K562 (cell line): Measurements from ENCODE around the gene MGAT4B. TPM values are rescaled to one million over a fixed set of nuclear protein-coding genes. Genes with fewer than 3 reads are reported as not detected.

Experiments
- ATAC-seq: fragments of 200-7000 bp; cut with Tn5 transposase; 3 replicates; pipeline ENCODE4 v1.9.1; 2020; ENCODE audit warnings: moderate library complexity
- BruUV-seq: library from RNA; stranded (reverse); fragments of 400-500 nt; replicated peaks from 2 replicates; lab custom pipeline; 2021; lab: Mats Ljungman, UMichigan
- CTCF ChIA-PET: fragments of 300-600 bp; formaldehyde crosslinking; extraction: SDS; loops from one replicate; lab custom pipeline; 2021; ENCODE audit warnings: low intra/inter-chr PET ratio; lab: Yijun Ruan, JAX
- POLR2A ChIA-PET: fragments of 300-600, 350-650 bp; sonication (Branson Sonifier 250); formaldehyde crosslinking; extraction: SDS; loops from one replicate; lab custom pipeline; 2021; ENCODE audit warnings: antibody characterized with exemption, inconsistent platforms; lab: Yijun Ruan, JAX
- DNase-seq, 4 experiments: peaks; one replicate each; pipeline versions ENCODE4 v3.0.0 to v3.0.0-alpha.2; 2011 to 2018; ENCODE audit warnings: low spot score in 3 of 4, mixed read lengths in 3 of 4; ENCODE audit errors: extremely low read depth in 1 of 4
- FAIRE-seq: peaks from 2 replicates; lab custom pipeline; 2011; peaks lifted over from hg19 to GRCh38; lab: Jason Lieb, UNC
- H2AFZ ChIP-seq: 2 replicates; pipeline ENCODE4 v1.6.0; 2011; ENCODE audit warnings: low read depth, low read length, control low read depth, inconsistent platforms
- H3K27ac ChIP-seq: fragments of 200-600 bp; 3 replicates; pipeline ENCODE4 v1.8.0; 2011; ENCODE audit warnings: low read depth, mild to moderate bottlenecking, control low read depth, inconsistent platforms, low read length, moderate library complexity, mixed read lengths; ENCODE audit errors: extremely low read depth
- H3K27me3 ChIP-seq, 2 experiments: fragments of 300-600 bp in 1 of 2; 2 replicates in 1 of 2; 3 replicates in 1 of 2; pipeline versions ENCODE4 v1.6.0 to v1.8.0; 2011; ENCODE audit warnings: inconsistent platforms in 2 of 2, low read length in 2 of 2, mild to moderate bottlenecking in 1 of 2, mixed read lengths in 1 of 2, moderate library complexity in 1 of 2; ENCODE audit not compliant: control insufficient read depth in 2 of 2, insufficient read depth in 2 of 2
- H3K36me3 ChIP-seq: fragments of 300-600 bp; 3 replicates; pipeline ENCODE4 v1.8.0; 2011; ENCODE audit warnings: mild to moderate bottlenecking, low read length, inconsistent platforms; ENCODE audit not compliant: control insufficient read depth, insufficient read depth
- H3K4me1 ChIP-seq, 2 experiments: fragments of 200-600 bp in 1 of 2; replicated peaks in 1 of 2; 2 replicates in 1 of 2; 3 replicates in 1 of 2; pipeline versions ENCODE4 v1.5.1 to v1.8.0; 2011; ENCODE audit warnings: inconsistent platforms in 2 of 2, low read length in 2 of 2, mild to moderate bottlenecking in 1 of 2, mixed read lengths in 1 of 2, moderate library complexity in 1 of 2; ENCODE audit not compliant: control insufficient read depth in 2 of 2, insufficient read depth in 2 of 2
- H3K4me2 ChIP-seq: 2 replicates; pipeline ENCODE4 v1.6.1; 2011; ENCODE audit warnings: low read length, control low read depth, inconsistent platforms, mixed read lengths; ENCODE audit not compliant: insufficient read depth
- H3K4me3 ChIP-seq: fragments of 200-600 bp; sonication (generic), shearing (Covaris generic); 2 replicates; pipeline ENCODE4 v1.5.1; 2016; ENCODE audit warnings: control low read depth, inconsistent platforms
- H3K79me2 ChIP-seq: fragments of 200-600 bp; 3 replicates; pipeline ENCODE4 v1.8.0; 2011; ENCODE audit warnings: low read length, inconsistent platforms; ENCODE audit not compliant: control insufficient read depth, insufficient read depth
- H3K9ac ChIP-seq, 2 experiments: 2 replicates each; pipeline versions ENCODE4 v1.6.0 to v1.6.1; 2011; ENCODE audit warnings: low read depth in 2 of 2, low read length in 2 of 2, control low read depth in 1 of 2, inconsistent platforms in 1 of 2, mild to moderate bottlenecking in 1 of 2, mixed read lengths in 1 of 2; ENCODE audit not compliant: insufficient read depth in 1 of 2
- H3K9me1 ChIP-seq: one replicate; pipeline ENCODE4 v1.6.0; 2011; ENCODE audit warnings: inconsistent platforms, mild to moderate bottlenecking, low read length, moderate library complexity; ENCODE audit not compliant: control insufficient read depth, insufficient read depth
- H3K9me3 ChIP-seq: replicated peaks from 2 replicates; pipeline ENCODE4 v1.5.1; 2011; ENCODE audit warnings: low read depth, low read length, inconsistent platforms; ENCODE audit not compliant: control insufficient read depth, insufficient read depth
- H4K20me1 ChIP-seq: replicated peaks from 2 replicates; pipeline ENCODE4 v1.6.1; 2011; ENCODE audit warnings: low read length, inconsistent platforms, mixed read lengths; ENCODE audit not compliant: control insufficient read depth, insufficient read depth
- ETV6 ChIP-seq, 3 experiments: fragments of 150-350 bp in 1 of 3; sonication (generic) in 1 of 3; formaldehyde crosslinking in 1 of 3; IDR thresholded peaks; 2 replicates each; pipeline versions ENCODE4 v1.6.1 to v1.8.0; 2014 to 2022; ENCODE audit warnings: borderline replicate concordance in 2 of 3, low read depth in 2 of 3, antibody characterized with exemption in 1 of 3, low read length in 1 of 3, mild to moderate bottlenecking in 1 of 3, missing genetic modification reagents in 1 of 3
- FIP1L1 ChIP-seq: fragments of 200-400 bp; formaldehyde crosslinking; IDR thresholded peaks from 2 replicates; pipeline ENCODE4 v1.6.1; 2018; ENCODE audit warnings: mild to moderate bottlenecking, low read depth, low read length; ENCODE audit not compliant: poor library complexity, severe bottlenecking
- POLR2G ChIP-seq: fragments of 200-400 bp; formaldehyde crosslinking; IDR thresholded peaks from 2 replicates; pipeline ENCODE4 v1.6.1; 2017; ENCODE audit warnings: low read depth, mild to moderate bottlenecking, antibody characterized with exemption, low read length, moderate library complexity
- RBM22 ChIP-seq: fragments of 200-400 bp; formaldehyde crosslinking; IDR thresholded peaks from 2 replicates; pipeline ENCODE4 v1.6.1; 2018; ENCODE audit warnings: low read length, low read depth; ENCODE audit not compliant: poor library complexity, severe bottlenecking
- WGBS: fragments of 100-300 bp; shearing (Covaris generic); methylation state at CpG from one replicate; pipeline ENCODE4 v1.1.6; 2016; ENCODE audit warnings: low coverage, mixed read lengths; ENCODE audit not compliant: insufficient coverage; ENCODE audit errors: missing lambda C conversion rate; 5-methylcytosine and 5-hydroxymethylcytosine counted together
- in situ Hi-C: fragments of 300-500 bp; cut with MboI; formaldehyde crosslinking; loops from 4 replicates; pipeline ENCODE4 v1.15.0; 2018; ENCODE audit warnings: inconsistent platforms, mixed read lengths
- intact Hi-C: fragments of 100-400 bp; cut with micrococcal nuclease; formaldehyde crosslinking; loops from 2 replicates; pipeline ENCODE4 v1.14.2; 2022
- polyA plus RNA-seq, 8 experiments: library from polyadenylated mRNA; depleted of rRNA in 4 of 8; stranded (reverse) in 5 of 8; unstranded in 3 of 8; fragments of >200 nt; fragmentation: Nextera tagmentation in 2 of 8; fragmentation: Illumina TruSeq in 1 of 8; extraction: Ambion mirVana in 2 of 8; extraction: Trizol in 1 of 8; gene quantifications; 2 replicates each; pipeline versions ENCODE4 v1.2.1 to v1.2.3, GENCODE V29; 2011 to 2014; ENCODE audit warnings: inconsistent platforms in 1 of 8, missing spikeins in 1 of 8
- total RNA-seq, 7 experiments: library from RNA; depleted of rRNA in 6 of 7; stranded (reverse); fragments of >200 nt in 6 of 7; fragmentation: Illumina TruSeq in 2 of 7; extraction: Trizol in 2 of 7; gene quantifications; 2 replicates each; pipeline versions ENCODE4 v1.2.1 to v1.2.3, GENCODE V29; 2011 to 2021; ENCODE audit warnings: low replicate concordance in 1 of 7
- TF ChIP-seq, protein P1 (sequence below): sonication (generic); formaldehyde crosslinking; IDR thresholded peaks from 2 replicates; pipeline ENCODE4 v1.5.0; 2020; ENCODE audit warnings: missing genetic modification reagents
- TF ChIP-seq, protein P2 (sequence below): sonication (generic); formaldehyde crosslinking; IDR thresholded peaks from 2 replicates; pipeline ENCODE4 v1.8.1; 2023; ENCODE audit warnings: mild to moderate bottlenecking, missing genetic modification reagents
- TF ChIP-seq, protein P3 (sequence below): fragments of 450-650 bp; formaldehyde crosslinking; IDR thresholded peaks from 2 replicates; pipeline ENCODE4 v1.4.0; 2022; ENCODE audit warnings: missing genetic modification characterization

MGAT4B gene
- total and polyA plus RNA-seq, 9 of the 15 experiments (the other 6 are each of a cell fraction or from before 2014, with no cell fraction given): 0.34 to 133 (median 75.4) TPM

DNA sequence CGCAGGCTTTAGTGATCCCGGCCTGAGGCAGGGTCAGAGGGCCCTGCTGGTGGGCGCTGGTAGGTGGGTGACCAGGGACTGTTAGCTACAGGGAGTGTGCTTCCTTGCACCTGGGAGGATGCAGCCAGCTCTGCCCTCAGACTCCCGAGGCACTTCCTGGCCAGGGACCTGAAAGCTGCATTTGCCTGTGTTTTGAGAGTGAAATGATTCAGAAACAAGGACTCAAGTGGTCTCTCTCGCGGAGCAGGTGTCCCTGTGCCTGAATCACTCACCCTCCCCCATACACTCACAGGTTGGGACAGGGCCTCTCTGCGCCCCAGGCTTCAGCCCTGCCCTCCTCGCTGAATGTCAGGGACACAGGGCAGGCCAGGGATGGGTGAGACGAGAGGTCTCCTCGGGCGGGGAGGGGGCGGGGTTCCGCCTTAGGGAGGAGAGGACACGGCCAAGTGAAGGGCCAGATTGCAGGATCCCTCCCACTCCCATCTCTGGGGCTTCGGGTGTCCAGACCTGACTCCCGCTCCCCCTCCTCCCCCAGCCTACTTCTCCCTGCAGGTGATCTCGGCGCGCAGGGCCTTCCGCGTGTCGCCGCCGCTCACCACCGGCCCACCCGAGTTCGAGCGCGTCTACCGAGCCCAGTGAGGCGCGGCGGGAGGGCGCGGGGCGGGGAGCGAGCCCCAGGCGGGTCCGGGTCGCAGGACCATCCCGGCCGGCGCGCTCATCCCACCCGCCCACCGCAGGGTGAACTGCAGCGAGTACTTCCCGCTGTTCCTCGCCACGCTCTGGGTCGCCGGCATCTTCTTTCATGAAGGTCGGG is 11.4 kb downstream of the MGAT4B start:
- Histone ChIP-seq H3K36me3 (peaks cover 36% of the 10 kb centered on the region; the same call in 2 of the 3 replicates), H3K27ac (no peak overlapping the region), H3K79me2 (no peaks in the 10 kb centered on the region), H4K20me1 (no peaks in the 10 kb centered on the region), H3K9me3 (no peaks in the 10 kb centered on the region), H3K4me3 (no peak overlapping the region), H3K27me3 (no peaks in the 10 kb centered on the region), H3K9me1 (no peaks in the 10 kb centered on the region), H3K4me1 (peaks cover 0 to 47% of the 10 kb centered on the region in 2 experiments; a peak in 2 of 5 replicates), H3K9ac (0 out of 4 replicates have a peak overlapping the region, but pooled peaks of 1 of the 2 experiments have one; percentile 45), H3K4me2 (no peak overlapping the region), H2AFZ (no peak overlapping the region)
- ChIA-PET POLR2A (interaction anchor here (0.6 to 1.2 kb wide), 3 partner anchors 8 to 25 kb away, joined by 3 to 5 read pairs (median 3); partner anchors contain the start of gene SQSTM1), CTCF (no interaction called here)
- TF ChIP-seq POLR2G (peak; percentile 72), ETV6 (IDR thresholded peaks at IDR 0.05; ENCODE audit: borderline replicate concordance in 1 of 2, low read depth in 2 of 2, low read length in 1 of 2) (no peak), ETV6 (CRISPR knock-in tag; IDR thresholded peaks at IDR 0.05; ENCODE audit: borderline replicate concordance) (no peak), FIP1L1 (peak; percentile 19), RBM22 (peak; percentile 51)
- TF ChIP-seq, protein P1, sequence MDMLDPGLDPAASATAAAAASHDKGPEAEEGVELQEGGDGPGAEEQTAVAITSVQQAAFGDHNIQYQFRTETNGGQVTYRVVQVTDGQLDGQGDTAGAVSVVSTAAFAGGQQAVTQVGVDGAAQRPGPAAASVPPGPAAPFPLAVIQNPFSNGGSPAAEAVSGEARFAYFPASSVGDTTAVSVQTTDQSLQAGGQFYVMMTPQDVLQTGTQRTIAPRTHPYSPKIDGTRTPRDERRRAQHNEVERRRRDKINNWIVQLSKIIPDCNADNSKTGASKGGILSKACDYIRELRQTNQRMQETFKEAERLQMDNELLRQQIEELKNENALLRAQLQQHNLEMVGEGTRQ (CRISPR knock-in tag): no peak
- TF ChIP-seq, protein P2, sequence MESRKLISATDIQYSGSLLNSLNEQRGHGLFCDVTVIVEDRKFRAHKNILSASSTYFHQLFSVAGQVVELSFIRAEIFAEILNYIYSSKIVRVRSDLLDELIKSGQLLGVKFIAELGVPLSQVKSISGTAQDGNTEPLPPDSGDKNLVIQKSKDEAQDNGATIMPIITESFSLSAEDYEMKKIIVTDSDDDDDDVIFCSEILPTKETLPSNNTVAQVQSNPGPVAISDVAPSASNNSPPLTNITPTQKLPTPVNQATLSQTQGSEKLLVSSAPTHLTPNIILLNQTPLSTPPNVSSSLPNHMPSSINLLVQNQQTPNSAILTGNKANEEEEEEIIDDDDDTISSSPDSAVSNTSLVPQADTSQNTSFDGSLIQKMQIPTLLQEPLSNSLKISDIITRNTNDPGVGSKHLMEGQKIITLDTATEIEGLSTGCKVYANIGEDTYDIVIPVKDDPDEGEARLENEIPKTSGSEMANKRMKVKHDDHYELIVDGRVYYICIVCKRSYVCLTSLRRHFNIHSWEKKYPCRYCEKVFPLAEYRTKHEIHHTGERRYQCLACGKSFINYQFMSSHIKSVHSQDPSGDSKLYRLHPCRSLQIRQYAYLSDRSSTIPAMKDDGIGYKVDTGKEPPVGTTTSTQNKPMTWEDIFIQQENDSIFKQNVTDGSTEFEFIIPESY (CRISPR knock-in tag): 0 out of 2 replicates have a peak, but pooled peaks have one; percentile 12
- TF ChIP-seq, protein P3, sequence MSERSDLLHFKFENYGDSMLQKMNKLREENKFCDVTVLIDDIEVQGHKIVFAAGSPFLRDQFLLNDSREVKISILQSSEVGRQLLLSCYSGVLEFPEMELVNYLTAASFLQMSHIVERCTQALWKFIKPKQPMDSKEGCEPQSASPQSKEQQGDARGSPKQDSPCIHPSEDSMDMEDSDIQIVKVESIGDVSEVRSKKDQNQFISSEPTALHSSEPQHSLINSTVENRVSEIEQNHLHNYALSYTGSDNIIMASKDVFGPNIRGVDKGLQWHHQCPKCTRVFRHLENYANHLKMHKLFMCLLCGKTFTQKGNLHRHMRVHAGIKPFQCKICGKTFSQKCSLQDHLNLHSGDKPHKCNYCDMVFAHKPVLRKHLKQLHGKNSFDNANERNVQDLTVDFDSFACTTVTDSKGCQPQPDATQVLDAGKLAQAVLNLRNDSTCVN: no peak
- ATAC-seq (no peak), FAIRE-seq (no peak), DNase-seq (no peak)
- intact Hi-C loops: no loop called here
- BruUV-seq: no TSS peak
- whole genome bisulfite sequencing: 93% methylated on average over 6 of the region's 53 CpGs
- in situ Hi-C loops: no loop called here
